Jurkat, Clone E6-1 (cell line): ENCODE measurements around the gene SCFD2.
"Not testable (repeated sequence)": the region's sequence is repeated elsewhere in the genome, so short reads cannot be mapped to it uniquely, and the experiment has no call there.

Source experiments
- DNase-seq: peaks from one replicate; pipeline ENCODE4 v3.0.0-alpha.2; 2011; ENCODE audit warnings: low read depth, low spot score
- H3K4me3 ChIP-seq: 2 replicates; pipeline ENCODE4 v1.5.1; 2011; ENCODE audit warnings: mild to moderate bottlenecking, low read length, control low read depth, moderate library complexity

The SCFD2 gene

GRCh38 chr4:52840531-52841370 is 525.1 kb downstream of the SCFD2 start:
- DNase-seq, result no peak
- H3K4me3 ChIP-seq, result no peak overlapping the region

- no peak for DNase-seq
- H3K4me3 ChIP-seq, result no peak overlapping the region
Measured at GRCh38 chr4:52838729-52839586, 526.9 kb downstream of the SCFD2 start.

- peak; percentile 9 for DNase-seq
- H3K4me3 ChIP-seq, result no peak overlapping the region
Measured at GRCh38 chr4:52837716-52838558, 527.9 kb downstream of the SCFD2 start.

- no peak overlapping the region for H3K4me3 ChIP-seq
- DNase-seq, result no peak
Measured at GRCh38 chr4:52836678-52837077, 529.2 kb downstream of the SCFD2 start.

- H3K4me3 ChIP-seq, result no peak overlapping the region
- no peak for DNase-seq
Measured at GRCh38 chr4:52836120-52836519, 529.7 kb downstream of the SCFD2 start.

- H3K4me3 ChIP-seq, DNase-seq: not testable (repeated sequence)
Measured at GRCh38 chr4:52834641-52835456, 531.0 kb downstream of the SCFD2 start.

- H3K4me3 ChIP-seq, result no peak overlapping the region
- no peak for DNase-seq
Measured at GRCh38 chr4:52833941-52834525, 531.8 kb downstream of the SCFD2 start.

- DNase-seq, result peak; percentile 77
Measured at GRCh38 chr4:52825460-52826090, 540.3 kb downstream of the SCFD2 start.

GRCh38 chr4:52824603-52825459 is 541.0 kb downstream of the SCFD2 start:
- no peak overlapping the region for H3K4me3 ChIP-seq
- DNase-seq, result no peak

More at GRCh38 chr4:52825460-52826090, 540.3 kb downstream of the SCFD2 start:
- H3K4me3 ChIP-seq, result no peak overlapping the region

GRCh38 chr4:52824270-52824602 is 541.6 kb downstream of the SCFD2 start:
- no peak overlapping the region for H3K4me3 ChIP-seq
- DNase-seq, result no peak

- H3K4me3 ChIP-seq, result no peak overlapping the region
- no peak for DNase-seq
Measured at GRCh38 chr4:52823702-52824092, 542.2 kb downstream of the SCFD2 start.
